H54 (cell line): ENCODE results near the gene SLC6A7.
"Not testable (repeated sequence)": the region's sequence is repeated elsewhere in the genome, so short reads cannot be mapped to it uniquely, and the experiment has no call there.

Source experiments
- DNase-seq: peaks from one replicate; pipeline ENCODE4 v3.0.0; 2011; ENCODE audit warnings: low spot score, mixed read lengths; ENCODE audit not compliant: insufficient read length
- FAIRE-seq: peaks from 3 replicates; lab custom pipeline; 2011; peaks lifted over from hg19 to GRCh38; lab: Jason Lieb, UNC
- POLR2A ChIP-seq: IDR thresholded peaks from 2 replicates; pipeline ENCODE4 v1.6.1; 2011; ENCODE audit warnings: low read depth, mild to moderate bottlenecking, low read length

Gene SLC6A7

DNA sequence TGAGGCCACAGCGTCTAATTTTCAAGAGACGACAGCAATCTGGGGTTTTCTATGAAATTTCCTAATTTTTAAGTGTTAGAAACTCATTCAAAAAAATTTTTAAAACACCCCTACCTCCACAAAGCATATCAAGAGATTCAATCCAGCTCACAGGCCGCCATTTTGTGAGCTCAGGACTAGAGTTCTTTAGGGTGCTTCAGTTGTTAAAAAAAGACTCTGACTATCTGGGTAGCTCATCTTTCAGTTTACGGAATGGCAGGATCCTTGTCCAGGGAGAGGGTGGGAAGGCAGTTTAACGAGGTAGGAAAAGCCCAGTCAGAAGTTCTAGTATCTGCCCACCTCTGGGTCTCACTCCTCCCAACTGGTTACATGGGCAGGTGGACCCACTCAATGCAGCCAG, 56.6 kb downstream of the SLC6A7 start:
- DNase-seq (no peak), FAIRE-seq (no peak)
- TF ChIP-seq POLR2A: no peak

GRCh38 chr5:150246835-150247234, 57.0 kb downstream of the SLC6A7 start:
- TF ChIP-seq POLR2A: no peak
- DNase-seq (no peak), FAIRE-seq (no peak)

GRCh38 chr5:150247726-150248125, 57.9 kb downstream of the SLC6A7 start:
- DNase-seq (no peak), FAIRE-seq (no peak)
- TF ChIP-seq POLR2A: no peak

- DNase-seq, FAIRE-seq: not testable (repeated sequence)
Observed at GRCh38 chr5:150248493-150248892, 58.6 kb downstream of the SLC6A7 start.

DNA sequence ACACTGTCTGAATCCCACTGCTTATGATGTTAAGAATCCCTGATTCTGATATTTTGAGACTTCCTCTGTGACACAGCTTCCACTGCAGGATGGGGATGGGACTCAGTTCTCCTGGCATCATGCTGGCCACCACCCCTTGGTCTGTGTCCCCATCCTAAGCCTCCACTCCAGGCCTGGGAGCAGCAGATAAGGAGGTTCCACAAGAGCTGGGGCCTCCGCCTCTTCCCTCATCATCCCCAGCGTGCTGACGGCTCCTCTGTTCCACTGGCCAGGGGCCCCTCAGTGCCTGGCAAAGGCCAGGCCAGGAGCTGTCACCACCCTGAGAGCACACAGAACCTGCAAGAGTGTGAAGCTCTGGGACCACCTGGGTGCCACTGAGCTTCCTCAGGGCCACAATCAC, 59.1 kb downstream of the SLC6A7 start:
- FAIRE-seq: no peak

GRCh38 chr5:150249744-150250143, 59.9 kb downstream of the SLC6A7 start:
- FAIRE-seq (no peak), DNase-seq (no peak)
- TF ChIP-seq POLR2A: no peak

More for the DNA sequence above, 59.1 kb downstream of the SLC6A7 start:
- DNase-seq: no peak
- no peak for TF ChIP-seq POLR2A

GRCh38 chr5:150251504-150251903, 61.6 kb downstream of the SLC6A7 start:
- FAIRE-seq: no peak
- DNase-seq: no peak

GRCh38 chr5:150252489-150252888, 62.6 kb downstream of the SLC6A7 start:
- no peak for TF ChIP-seq POLR2A
- DNase-seq (no peak), FAIRE-seq (no peak)

More at GRCh38 chr5:150251504-150251903, 61.6 kb downstream of the SLC6A7 start:
- TF ChIP-seq POLR2A: no peak

DNA sequence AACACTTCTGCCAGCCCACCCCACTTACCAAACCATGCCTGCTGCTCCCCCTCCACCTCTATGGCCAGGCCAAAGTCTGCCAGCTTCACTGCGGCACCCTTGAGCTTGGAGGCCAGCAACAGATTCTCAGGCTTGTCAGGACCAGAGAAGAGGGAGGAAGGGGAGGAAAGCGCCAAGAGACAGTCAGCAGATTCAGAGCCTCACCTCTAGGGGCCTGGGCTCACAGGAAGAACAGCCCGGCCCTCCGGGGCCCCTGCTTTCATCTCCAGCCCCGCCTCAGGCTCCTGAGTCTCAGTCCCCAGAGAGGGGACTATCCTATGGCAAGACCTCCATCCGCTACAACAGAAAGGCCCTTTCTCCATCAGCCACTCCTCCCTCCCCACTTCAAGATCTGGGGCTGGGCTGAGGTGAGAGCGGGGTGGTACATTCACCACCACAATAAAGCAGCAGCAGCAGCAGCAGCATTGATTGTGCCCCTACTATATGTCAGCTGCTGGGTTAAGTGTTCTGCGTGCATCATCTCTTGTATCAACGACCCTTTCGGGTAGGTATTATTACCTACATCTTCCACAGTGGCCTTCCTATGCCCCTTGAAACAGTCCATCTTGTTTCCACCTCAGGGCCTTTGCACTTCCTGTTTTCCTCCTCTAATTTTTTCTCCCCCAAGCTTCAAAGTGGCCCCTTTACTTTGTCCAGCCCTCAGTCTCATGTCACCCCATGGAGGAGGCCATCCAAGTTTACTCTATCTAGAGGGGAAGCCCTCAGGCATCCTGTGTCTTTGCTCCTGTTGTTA, 63.8 kb downstream of the SLC6A7 start:
- TF ChIP-seq POLR2A: no peak
- DNase-seq: no peak
- FAIRE-seq: no peak

DNA sequence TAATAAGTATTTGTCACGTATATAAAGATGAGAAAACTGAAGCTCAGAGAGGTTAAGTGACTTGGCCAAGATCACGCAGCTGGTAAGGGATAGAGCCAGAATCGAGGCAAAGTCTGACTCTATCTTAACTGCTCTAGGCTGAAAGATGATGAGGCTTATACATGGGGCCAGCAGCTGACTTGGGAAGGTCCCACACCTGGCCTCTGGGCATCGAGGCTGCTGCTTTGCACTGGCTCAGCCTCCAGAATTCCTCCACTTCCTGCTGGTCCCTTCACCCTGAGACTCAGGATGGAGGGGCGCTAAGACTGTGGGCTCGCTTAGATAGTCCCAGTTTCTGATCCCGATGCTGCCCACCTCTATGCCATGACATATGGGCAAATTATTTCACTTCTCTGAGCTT, 64.5 kb downstream of the SLC6A7 start:
- no peak for TF ChIP-seq POLR2A
- DNase-seq: no peak
- FAIRE-seq: no peak

GRCh38 chr5:150254774-150255173, 64.9 kb downstream of the SLC6A7 start:
- no peak for TF ChIP-seq POLR2A
- DNase-seq: no peak
- no peak for FAIRE-seq

GRCh38 chr5:150255659-150256409, 66.0 kb downstream of the SLC6A7 start:
- no peak for FAIRE-seq
- no peak for DNase-seq
- TF ChIP-seq POLR2A: no peak

- FAIRE-seq: no peak
- TF ChIP-seq POLR2A: no peak
- no peak for DNase-seq
Observed at GRCh38 chr5:150256410-150257064, 66.7 kb downstream of the SLC6A7 start.

- DNase-seq: no peak
- no peak for FAIRE-seq
- no peak for TF ChIP-seq POLR2A
Observed at GRCh38 chr5:150257424-150257823, 67.6 kb downstream of the SLC6A7 start.

GRCh38 chr5:150258130-150258529, 68.3 kb downstream of the SLC6A7 start:
- TF ChIP-seq POLR2A: no peak
- FAIRE-seq (no peak), DNase-seq (no peak)
